Activated naive CD8-positive, alpha-beta T cell treated with anti-CD3 and anti-CD28 coated beads, Interleukin-2, amount 10 ng/mL, durations not matched to agents 7 days and 5 days (primary cell): ENCODE results near the gene CROCC2. TPM values are rescaled to one million over a fixed set of nuclear protein-coding genes. Genes with fewer than 3 reads are reported as not detected.

Source experiments
- ATAC-seq: fragments of 150-1000 bp; cut with Tn5 transposase; one replicate; pipeline ENCODE4 v1.10.0; 2021; ENCODE audit warnings: low read depth, moderate library complexity
- POLR2A ChIA-PET: fragments of 350-600 bp; sonication (Branson Sonifier 250); formaldehyde crosslinking; loops from one replicate; lab custom pipeline; 2021; ENCODE audit warnings: antibody characterized with exemption; lab: Charles Lee
- DNase-seq: peaks from one replicate; pipeline ENCODE4 v3.0.0; 2021
- H3K27ac Mint-ChIP-seq: one replicate; pipeline ENCODE4 v1.8.0; 2022; ENCODE audit warnings: mild to moderate bottlenecking, mixed read lengths
- H3K27me3 Mint-ChIP-seq: one replicate; pipeline ENCODE4 v1.8.0; 2022; ENCODE audit warnings: mild to moderate bottlenecking, moderate library complexity, mixed read lengths
- H3K36me3 Mint-ChIP-seq: one replicate; pipeline ENCODE4 v1.8.0; 2021; ENCODE audit warnings: mild to moderate bottlenecking, mixed read lengths
- H3K4me1 Mint-ChIP-seq: one replicate; pipeline ENCODE4 v1.8.0; 2021; ENCODE audit warnings: mixed read lengths
- H3K4me3 Mint-ChIP-seq: one replicate; pipeline ENCODE4 v1.8.0; 2022; ENCODE audit warnings: mild to moderate bottlenecking, moderate library complexity, mixed read lengths
- H3K9me3 Mint-ChIP-seq: one replicate; pipeline ENCODE4 v1.8.0; 2021; ENCODE audit warnings: mixed read lengths
- total RNA-seq, 2 experiments: library from RNA; stranded (reverse); gene quantifications; one replicate each; pipeline ENCODE4 v1.2.3, GENCODE V29; 2021

Gene CROCC2
- total RNA-seq, 2 experiments from 2014 or later, result not detected

DNA sequence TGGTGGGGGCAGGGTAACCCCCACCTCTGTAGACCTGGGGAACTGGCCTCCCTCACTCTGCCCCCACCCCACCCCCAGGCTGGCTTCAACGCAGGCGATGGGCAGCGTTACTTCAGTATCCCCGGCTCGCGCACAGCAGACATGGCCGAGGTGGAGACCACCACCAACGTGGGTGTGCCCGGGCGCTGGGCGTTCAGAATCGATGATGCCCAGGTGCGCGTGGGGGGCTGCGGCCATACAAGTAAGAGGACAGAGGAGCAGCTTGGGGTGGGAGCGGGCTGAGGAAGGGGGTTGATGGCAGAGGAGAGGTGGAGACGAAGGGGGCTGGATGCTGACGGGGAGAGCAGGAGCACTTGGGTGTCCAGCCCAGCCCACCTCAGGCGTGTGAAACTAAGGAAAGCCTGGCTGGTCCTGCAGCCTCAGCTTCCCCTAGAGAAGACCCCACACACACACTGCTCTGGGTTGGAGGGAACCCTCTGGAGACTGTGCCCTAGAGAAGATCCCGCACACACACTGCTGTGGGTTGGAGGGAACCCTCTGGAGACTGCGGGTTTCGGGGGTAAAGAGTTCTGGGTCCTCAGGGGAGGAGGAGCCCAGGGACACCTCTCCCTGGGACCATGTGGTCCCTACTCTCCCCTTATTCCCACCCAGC lies 128.5 kb downstream of the CROCC2 start:
- Mint-ChIP-seq H3K9me3 (no peaks in the 10 kb centered on the region), H3K27me3 (peaks cover 2% of the 10 kb centered on the region), H3K4me1 (peaks cover 8% of the 10 kb centered on the region), H3K4me3 (peak overlapping the region; percentile 30), H3K36me3 (no peaks in the 10 kb centered on the region), H3K27ac (no peak overlapping the region)
- POLR2A ChIA-PET, result no interaction called here
- ATAC-seq, result no peak
- no peak for DNase-seq

DNA sequence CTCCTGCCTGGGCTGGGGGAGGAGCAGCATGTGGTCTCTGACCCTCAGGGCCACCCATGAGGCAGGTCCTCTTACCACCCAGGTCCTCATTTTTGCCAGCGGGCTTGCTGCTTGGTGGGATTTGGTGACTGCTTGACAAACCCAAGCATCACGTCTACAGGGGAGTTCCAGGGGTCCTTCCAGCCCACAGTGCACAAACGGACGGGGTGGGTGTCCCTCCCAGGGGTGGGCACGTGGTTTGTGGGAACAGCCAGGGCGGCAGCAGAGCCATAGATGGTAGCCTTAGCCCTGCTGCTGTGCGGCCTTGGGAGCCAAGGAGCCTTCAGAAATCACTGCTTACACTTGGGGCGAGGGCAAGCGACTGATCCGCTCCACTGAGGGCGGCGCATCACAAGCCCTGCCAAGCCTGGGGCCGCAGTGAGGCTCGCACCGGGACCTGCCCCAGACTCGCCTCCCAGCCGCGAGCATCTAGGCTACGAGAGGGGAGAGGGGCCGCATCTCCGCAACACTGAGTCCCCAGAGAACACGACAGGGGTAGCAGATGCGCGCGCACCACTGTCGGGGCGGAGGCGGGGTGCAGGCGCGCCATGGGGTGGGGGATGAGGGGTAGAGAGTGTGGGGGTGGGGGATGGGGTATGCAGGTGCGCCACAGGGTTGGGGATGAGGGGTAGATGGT lies 129.1 kb downstream of the CROCC2 start:
- no peaks in the 10 kb centered on the region for H3K36me3 Mint-ChIP-seq
- H3K27ac Mint-ChIP-seq, result no peak overlapping the region
- H3K4me1 Mint-ChIP-seq, result peaks cover 8% of the 10 kb centered on the region
- H3K4me3 Mint-ChIP-seq, result no peak overlapping the region
- POLR2A ChIA-PET, result no interaction called here
- peaks cover 2% of the 10 kb centered on the region for H3K27me3 Mint-ChIP-seq
- ATAC-seq, result no peak
- DNase-seq, result no peak
- H3K9me3 Mint-ChIP-seq, result no peaks in the 10 kb centered on the region

DNA sequence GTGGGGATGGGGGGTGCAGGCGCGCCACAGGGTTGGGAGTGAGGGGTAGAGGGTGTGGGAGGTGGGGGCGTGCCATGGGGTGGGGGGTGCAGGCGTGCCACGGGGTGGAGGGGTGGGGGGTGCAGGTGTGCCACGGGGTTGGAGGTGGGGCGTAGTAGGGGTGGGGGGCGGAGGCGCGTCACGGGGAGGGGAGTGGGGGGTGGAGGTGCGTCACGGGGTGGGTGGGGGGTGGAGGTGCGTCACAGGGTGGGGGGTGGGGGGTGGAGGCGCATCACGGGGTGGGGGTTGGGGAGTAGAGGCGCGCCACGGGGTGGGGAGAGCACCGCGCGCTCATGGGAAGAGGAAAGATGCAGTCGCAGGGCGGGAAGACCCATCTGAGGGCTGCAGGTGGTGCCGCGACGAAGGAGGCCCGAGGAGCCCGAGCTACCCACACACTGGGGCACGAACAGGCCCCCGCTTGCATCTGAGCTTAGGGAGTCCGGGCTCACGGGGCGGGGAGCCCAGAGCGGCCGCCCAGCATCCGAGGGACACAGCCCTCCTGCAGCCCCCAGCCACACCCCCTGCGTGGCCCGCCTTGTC lies 129.8 kb downstream of the CROCC2 start:
- ATAC-seq, result peak; percentile 45
- no peak for DNase-seq
- Mint-ChIP-seq H3K4me1 (peaks cover 8% of the 10 kb centered on the region), H3K36me3 (no peaks in the 10 kb centered on the region), H3K27ac (no peak overlapping the region), H3K27me3 (peaks cover 2% of the 10 kb centered on the region), H3K4me3 (peak overlapping the region; percentile 69), H3K9me3 (no peaks in the 10 kb centered on the region)
- POLR2A ChIA-PET, result no interaction called here

DNA sequence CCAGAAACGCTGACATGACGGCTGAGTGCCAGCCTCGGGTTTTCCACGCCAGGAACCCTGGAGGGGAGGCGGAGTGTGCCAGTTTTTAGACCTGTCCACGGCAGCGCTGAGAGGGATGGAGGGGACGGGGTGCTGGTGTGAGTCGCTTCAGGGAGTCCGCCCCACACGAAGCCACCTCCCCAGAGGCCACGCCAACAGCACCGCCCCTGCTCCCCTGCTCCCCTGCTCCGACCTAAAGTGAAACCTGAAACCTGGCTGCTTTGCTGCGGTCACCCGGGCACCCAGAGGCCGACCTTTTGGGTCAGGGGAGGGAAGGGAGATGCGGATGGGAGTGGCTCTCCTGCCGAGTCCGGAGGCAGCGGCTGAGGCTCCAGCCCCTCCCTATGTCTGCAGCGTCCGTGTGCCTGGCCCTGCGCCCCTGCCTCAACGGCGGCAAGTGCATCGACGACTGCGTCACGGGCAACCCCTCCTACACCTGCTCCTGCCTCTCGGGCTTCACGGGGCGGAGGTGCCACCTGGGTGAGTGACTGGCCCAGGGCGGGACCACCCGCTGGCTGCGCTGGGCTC lies 130.3 kb downstream of the CROCC2 start:
- Mint-ChIP-seq H3K27me3 (peaks cover 2% of the 10 kb centered on the region), H3K4me1 (peaks cover 10% of the 10 kb centered on the region), H3K9me3 (no peaks in the 10 kb centered on the region), H3K4me3 (peak overlapping the region; percentile 69), H3K36me3 (no peaks in the 10 kb centered on the region), H3K27ac (peak overlapping the region; percentile 42)
- POLR2A ChIA-PET, result no interaction called here
- ATAC-seq, result peak; percentile 85
- DNase-seq, result peak; percentile 72

DNA sequence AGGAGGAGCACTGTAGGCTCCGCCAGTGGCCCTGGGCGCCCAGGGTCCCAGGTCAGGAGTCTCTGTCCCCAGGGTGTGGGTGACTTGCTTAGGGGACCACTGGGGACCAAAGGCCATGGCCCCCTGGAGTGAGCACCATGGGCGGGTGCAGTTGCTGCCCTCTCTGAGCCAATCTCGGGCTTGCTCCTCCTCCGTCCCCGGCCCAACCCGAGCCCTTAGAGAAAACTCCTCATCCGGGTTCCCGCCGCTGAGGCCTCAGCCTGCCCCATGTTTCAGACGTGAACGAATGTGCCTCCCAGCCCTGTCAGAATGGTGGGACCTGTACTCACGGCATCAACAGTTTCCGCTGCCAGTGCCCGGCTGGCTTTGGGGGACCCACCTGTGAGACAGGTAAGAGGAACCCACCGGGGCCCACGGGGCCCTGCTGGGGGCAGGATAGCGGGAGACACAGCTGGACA lies 130.9 kb downstream of the CROCC2 start:
- Mint-ChIP-seq H3K4me1 (peaks cover 11% of the 10 kb centered on the region), H3K27ac (peak overlapping the region; percentile 49), H3K27me3 (peaks cover 2% of the 10 kb centered on the region), H3K36me3 (no peaks in the 10 kb centered on the region), H3K4me3 (peak overlapping the region; percentile 69), H3K9me3 (no peaks in the 10 kb centered on the region)
- no peak for DNase-seq
- POLR2A ChIA-PET, result interaction anchor here (0.6 kb wide), 1 partner anchor 364 kb away, joined by 3 read pairs; no protein-coding TSS in a partner anchor
- ATAC-seq, result peak; percentile 46

DNA sequence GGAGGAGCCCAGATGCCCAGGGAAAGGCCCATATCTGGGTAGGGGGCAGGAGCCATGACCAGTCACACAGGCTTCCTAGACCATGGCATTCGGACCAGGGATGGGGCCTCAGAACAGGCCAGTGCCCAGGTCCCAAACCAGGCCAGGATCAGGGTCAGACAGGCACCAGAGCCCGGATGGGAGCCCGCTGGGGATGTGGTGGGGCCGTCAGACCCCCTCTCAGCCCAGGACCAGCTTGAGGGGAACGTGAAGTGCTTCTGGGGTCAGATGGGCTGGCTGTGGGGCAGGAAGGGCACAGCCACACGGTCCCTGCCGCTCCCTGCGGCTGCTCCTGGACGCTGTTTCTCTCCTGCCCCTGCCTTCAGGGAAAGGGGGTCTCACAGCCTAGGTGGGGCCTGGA lies 131.4 kb downstream of the CROCC2 start:
- Mint-ChIP-seq H3K27ac (no peak overlapping the region), H3K4me1 (peaks cover 11% of the 10 kb centered on the region), H3K9me3 (no peaks in the 10 kb centered on the region), H3K27me3 (peaks cover 2% of the 10 kb centered on the region), H3K36me3 (no peaks in the 10 kb centered on the region), H3K4me3 (peak overlapping the region; percentile 69)
- POLR2A ChIA-PET, result interaction anchor here (0.6 kb wide), 1 partner anchor 364 kb away, joined by 3 read pairs; no protein-coding TSS in a partner anchor
- ATAC-seq, result no peak
- DNase-seq, result no peak

DNA sequence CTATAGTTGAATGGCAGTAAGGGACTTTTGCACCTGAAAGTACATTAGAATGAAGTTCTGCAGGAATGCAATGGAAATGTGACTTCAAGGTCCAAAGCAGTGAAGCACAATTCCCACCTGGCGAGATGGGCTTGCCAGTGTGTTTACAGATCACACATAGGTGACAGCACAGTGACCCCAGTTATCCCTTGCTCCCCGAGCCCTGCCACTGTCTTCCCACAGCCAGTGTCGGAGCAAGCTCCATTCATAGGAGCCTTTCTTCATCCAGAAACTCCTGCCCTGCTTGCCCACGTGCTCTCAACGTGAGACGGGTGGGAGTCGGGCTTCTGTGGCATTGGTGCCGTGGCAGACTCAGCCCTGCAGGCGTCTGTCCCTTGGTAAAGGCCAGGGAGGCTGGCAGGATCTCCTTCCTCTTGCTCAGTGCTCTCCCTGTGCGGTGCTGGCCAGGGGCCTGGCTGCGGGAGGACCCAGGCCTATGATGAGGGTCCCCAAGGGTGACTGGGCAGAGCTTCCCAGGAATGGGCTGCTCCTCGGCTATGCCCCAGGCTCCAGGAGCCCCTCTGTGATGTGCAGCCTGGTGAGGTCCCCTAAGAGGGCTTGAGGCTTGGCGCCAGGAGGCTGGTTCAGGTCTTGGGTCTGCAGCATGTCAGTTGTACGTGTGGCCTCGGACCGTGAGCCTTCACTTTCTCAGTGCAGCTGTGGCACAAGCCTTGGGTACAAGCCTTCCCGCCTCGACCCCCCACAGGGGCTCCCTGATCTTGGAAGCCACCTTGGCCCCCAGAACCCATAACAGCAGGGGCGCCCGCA lies 132.4 kb downstream of the CROCC2 start:
- Mint-ChIP-seq H3K9me3 (no peaks in the 10 kb centered on the region), H3K27ac (no peak overlapping the region), H3K4me1 (peaks cover 11% of the 10 kb centered on the region), H3K36me3 (no peaks in the 10 kb centered on the region), H3K27me3 (peaks cover 9% of the 10 kb centered on the region), H3K4me3 (peak overlapping the region; percentile 64)
- ATAC-seq, result no peak
- POLR2A ChIA-PET, result interaction anchor here (0.5 kb wide), 1 partner anchor 27 kb away, joined by 4 read pairs; no protein-coding TSS in a partner anchor
- no peak for DNase-seq

DNA sequence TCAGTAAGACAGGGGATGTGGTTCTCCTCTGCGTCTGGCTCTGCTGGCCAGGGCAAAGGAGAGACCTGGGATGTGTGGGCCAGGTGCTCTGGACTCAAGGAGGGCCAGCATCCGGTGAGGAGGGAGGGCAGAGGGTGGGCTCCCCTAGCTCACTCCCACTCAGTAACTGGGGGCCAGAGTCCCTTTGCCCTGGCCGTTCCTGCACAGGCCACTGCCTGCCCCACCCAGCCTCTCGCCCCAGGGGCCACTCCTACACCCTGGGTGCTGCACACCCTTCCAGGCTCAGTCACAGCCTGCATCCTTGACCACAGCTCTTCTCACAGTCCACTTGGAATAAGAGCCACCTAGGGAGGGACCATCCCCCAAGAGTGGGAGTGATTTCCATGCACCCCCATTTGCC lies 133.3 kb downstream of the CROCC2 start:
- Mint-ChIP-seq H3K27ac (peak overlapping the region; percentile 16), H3K9me3 (no peaks in the 10 kb centered on the region), H3K27me3 (peaks cover 9% of the 10 kb centered on the region), H3K36me3 (no peaks in the 10 kb centered on the region), H3K4me3 (no peak overlapping the region), H3K4me1 (peaks cover 11% of the 10 kb centered on the region)
- POLR2A ChIA-PET, result no interaction called here
- no peak for DNase-seq
- no peak for ATAC-seq

DNA sequence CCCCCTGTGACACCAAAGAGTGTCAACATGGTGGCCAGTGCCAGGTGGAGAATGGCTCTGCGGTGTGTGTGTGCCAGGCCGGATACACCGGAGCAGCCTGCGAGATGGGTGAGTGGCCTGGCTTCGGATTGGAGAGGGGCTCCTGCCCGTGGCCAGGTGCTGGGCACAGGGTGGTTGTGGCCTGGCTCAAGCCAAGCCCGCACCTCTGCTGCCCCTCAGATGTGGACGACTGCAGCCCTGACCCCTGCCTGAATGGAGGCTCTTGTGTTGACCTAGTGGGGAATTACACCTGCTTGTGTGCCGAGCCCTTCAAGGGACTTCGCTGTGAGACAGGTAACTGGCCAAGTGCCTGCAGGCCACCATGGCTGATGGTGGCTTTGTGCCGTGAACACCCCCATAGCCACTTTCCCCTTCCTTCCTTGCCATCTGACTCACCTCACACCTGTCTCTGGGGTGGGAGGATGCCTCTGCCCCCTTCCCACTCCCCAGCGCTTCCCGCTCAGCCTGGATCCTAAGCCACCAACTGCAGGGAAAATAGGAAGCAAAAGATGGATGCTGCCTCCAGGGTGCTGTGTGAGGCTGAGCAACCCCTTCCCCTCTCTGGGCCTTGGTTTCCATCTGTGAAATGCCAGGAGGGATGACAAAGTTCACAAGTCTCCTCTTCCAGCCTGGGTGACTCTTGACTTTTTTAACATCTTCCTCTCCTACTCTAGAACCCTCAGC lies 134.1 kb downstream of the CROCC2 start:
- DNase-seq (no peak), ATAC-seq (no peak)
- POLR2A ChIA-PET, result no interaction called here
- no peaks in the 10 kb centered on the region for H3K9me3 Mint-ChIP-seq
- H3K4me1 Mint-ChIP-seq, result peaks cover 11% of the 10 kb centered on the region
- no peak overlapping the region for H3K4me3 Mint-ChIP-seq
- H3K27me3 Mint-ChIP-seq, result peaks cover 9% of the 10 kb centered on the region
- H3K36me3 Mint-ChIP-seq, result no peaks in the 10 kb centered on the region
- H3K27ac Mint-ChIP-seq, result no peak overlapping the region

DNA sequence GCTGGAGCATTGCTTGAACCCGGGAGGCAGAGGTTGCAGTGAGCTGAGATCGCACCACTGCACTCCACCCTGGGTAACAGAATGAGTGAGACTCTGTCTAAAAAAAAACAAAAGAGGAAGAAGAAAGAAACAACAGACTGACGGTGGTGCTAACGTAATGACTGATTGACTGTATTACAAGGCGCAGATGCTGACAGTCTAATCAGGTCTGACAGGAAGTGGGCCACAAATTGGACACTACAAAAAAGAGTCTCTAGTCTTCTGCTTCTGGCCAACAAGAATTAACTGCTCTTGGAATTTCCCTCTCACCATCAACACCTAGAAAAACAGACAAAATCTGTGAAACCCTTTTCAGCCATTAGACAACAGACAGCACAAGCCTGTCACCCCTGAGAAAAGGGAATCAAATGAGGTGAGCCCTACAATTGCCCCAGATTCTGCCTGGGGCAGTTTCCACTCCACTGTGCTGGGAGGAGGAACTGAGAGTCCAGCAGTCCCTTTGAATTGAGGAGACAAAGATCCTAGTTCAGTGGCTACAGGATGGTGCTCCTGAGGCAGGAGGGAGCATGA lies 135.5 kb downstream of the CROCC2 start:
- POLR2A ChIA-PET, result no interaction called here
- no peak for DNase-seq
- Mint-ChIP-seq H3K36me3 (no peaks in the 10 kb centered on the region), H3K27ac (no peak overlapping the region), H3K4me1 (peaks cover 11% of the 10 kb centered on the region), H3K27me3 (peaks cover 9% of the 10 kb centered on the region), H3K4me3 (no peak overlapping the region), H3K9me3 (no peaks in the 10 kb centered on the region)
- ATAC-seq, result no peak
